Neural progenitor cell (in vitro differentiated cells): Measurements from ENCODE around the gene BICD2. TPM values are rescaled to one million over a fixed set of nuclear protein-coding genes. Genes with fewer than 3 reads are reported as not detected.

Experiments
- DNase-seq: peaks from one replicate; pipeline ENCODE4 v3.0.0-alpha.2; 2016; ENCODE audit warnings: low spot score
- H2AFZ ChIP-seq: fragments of 200-600 bp; sonication (generic); replicated peaks from 2 replicates; pipeline ENCODE4 v1.6.1; 2016; ENCODE audit warnings: antibody characterized with exemption
- H3F3A ChIP-seq: fragments of 200-600 bp; sonication (generic); 2 replicates; pipeline ENCODE4 v1.6.1; 2016; ENCODE audit warnings: antibody characterized with exemption, low read depth
- H3K27ac ChIP-seq: fragments of 200-600 bp; sonication (generic); 2 replicates; pipeline ENCODE4 v1.5.1; 2016; ENCODE audit warnings: mild to moderate bottlenecking
- H3K27me3 ChIP-seq: fragments of 200-600 bp; sonication (generic); 2 replicates; pipeline ENCODE4 v1.6.1; 2016; ENCODE audit warnings: mild to moderate bottlenecking, moderate library complexity
- H3K36me3 ChIP-seq: fragments of 200-600 bp; sonication (generic); 2 replicates; pipeline ENCODE4 v1.5.1; 2016
- H3K4me1 ChIP-seq: fragments of 200-600 bp; sonication (generic); 2 replicates; pipeline ENCODE4 v1.6.1; 2016; ENCODE audit warnings: mixed run types
- H3K4me2 ChIP-seq: fragments of 200-600 bp; sonication (generic); 2 replicates; pipeline ENCODE4 v1.6.1; 2016
- H3K4me3 ChIP-seq: fragments of 200-600 bp; sonication (generic); 2 replicates; pipeline ENCODE4 v1.5.1; 2016
- H3K79me2 ChIP-seq: fragments of 200-600 bp; sonication (generic); 2 replicates; pipeline ENCODE4 v1.6.1; 2016; ENCODE audit warnings: low read depth
- H3K9ac ChIP-seq: fragments of 200-600 bp; sonication (generic); 2 replicates; pipeline ENCODE4 v1.6.1; 2016
- H3K9me3 ChIP-seq: fragments of 200-600 bp; sonication (generic); 2 replicates; pipeline ENCODE4 v1.5.1; 2016; ENCODE audit warnings: low read depth
- H4K20me1 ChIP-seq: fragments of 200-600 bp; sonication (generic); 2 replicates; pipeline ENCODE4 v1.6.1; 2016; ENCODE audit warnings: low read depth
- H3K27ac Mint-ChIP-seq: 3 replicates; pipeline ENCODE4 v1.8.0; 2021; ENCODE audit warnings: mixed read lengths
- H3K27me3 Mint-ChIP-seq: 2 replicates; pipeline ENCODE4 v1.8.0; 2022; ENCODE audit warnings: low read depth, mild to moderate bottlenecking, inconsistent platforms, moderate library complexity, mixed read lengths; ENCODE audit not compliant: insufficient read depth
- H3K36me3 Mint-ChIP-seq: 3 replicates; pipeline ENCODE4 v1.8.0; 2021; ENCODE audit warnings: mixed read lengths
- H3K4me1 Mint-ChIP-seq: 3 replicates; pipeline ENCODE4 v1.8.0; 2021; ENCODE audit warnings: mixed read lengths
- H3K4me3 Mint-ChIP-seq: 3 replicates; pipeline ENCODE4 v1.8.0; 2021; ENCODE audit warnings: mild to moderate bottlenecking, moderate library complexity, mixed read lengths
- H3K9me3 Mint-ChIP-seq: 3 replicates; pipeline ENCODE4 v1.8.0; 2020; ENCODE audit warnings: mixed read lengths
- CTCF ChIP-seq: fragments of 200-600 bp; sonication (generic); IDR thresholded peaks from 2 replicates; pipeline ENCODE4 v1.5.1; 2017; ENCODE audit warnings: antibody characterized with exemption, mild to moderate bottlenecking
- EZH2 ChIP-seq: fragments of 200-600 bp; sonication (generic); IDR thresholded peaks from 2 replicates; pipeline ENCODE4 v1.6.1; 2017; ENCODE audit warnings: antibody characterized with exemption, mild to moderate bottlenecking, moderate library complexity
- EZH2phosphoT487 ChIP-seq: fragments of 200-600 bp; sonication (generic); IDR thresholded peaks from 2 replicates; pipeline ENCODE4 v1.6.1; 2017; ENCODE audit warnings: antibody characterized with exemption
- total RNA-seq: library from RNA; depleted of rRNA; stranded (reverse); fragments of >200 nt; gene quantifications from 2 replicates; pipeline ENCODE4 v1.2.3, GENCODE V29; 2015; ENCODE audit warnings: low replicate concordance

The BICD2 gene
- total RNA-seq, 1 donor from 2014 or later, result 15.1 TPM

GRCh38 chr9:92720209-92720765 lies 44.3 kb downstream of the BICD2 start:
- Mint-ChIP-seq H3K4me1 (no peaks in the 10 kb centered on the region), H3K4me3 (no peak overlapping the region), H3K27me3 (no peaks in the 10 kb centered on the region), H3K27ac (no peak overlapping the region), H3K36me3 (peaks cover 14% of the 10 kb centered on the region), H3K9me3 (no peaks in the 10 kb centered on the region)
- Histone ChIP-seq H2AFZ (no peak overlapping the region), H3K27me3 (no peaks in the 10 kb centered on the region), H3K4me2 (no peak overlapping the region), H4K20me1 (peaks cover 9% of the 10 kb centered on the region), H3K4me3 (no peak overlapping the region), H3K79me2 (no peaks in the 10 kb centered on the region), H3K4me1 (no peaks in the 10 kb centered on the region), H3K36me3 (no peaks in the 10 kb centered on the region), H3K9me3 (no peaks in the 10 kb centered on the region), H3K9ac (no peak overlapping the region), H3F3A (no peaks in the 10 kb centered on the region), H3K27ac (no peak overlapping the region)
- TF ChIP-seq EZH2, result no peak
- DNase-seq, result no peak

- no peak overlapping the region for H3K9ac ChIP-seq
- no peaks in the 10 kb centered on the region for H3F3A ChIP-seq
- no peak overlapping the region for H3K4me2 ChIP-seq
- H3K9me3 Mint-ChIP-seq, result no peaks in the 10 kb centered on the region
- no peak overlapping the region for H3K27ac ChIP-seq
- H3K9me3 ChIP-seq, result no peaks in the 10 kb centered on the region
- no peak overlapping the region for H3K27ac Mint-ChIP-seq
- H3K36me3 Mint-ChIP-seq, result peaks cover 12% of the 10 kb centered on the region
- no peaks in the 10 kb centered on the region for H3K27me3 Mint-ChIP-seq
- no peak overlapping the region for H2AFZ ChIP-seq
- H3K4me1 Mint-ChIP-seq, result no peaks in the 10 kb centered on the region
- TF ChIP-seq CTCF (no peak), EZH2 (no peak)
- H3K4me3 Mint-ChIP-seq, result no peak overlapping the region
- H3K4me3 ChIP-seq, result no peak overlapping the region
- no peaks in the 10 kb centered on the region for H3K27me3 ChIP-seq
- H3K4me1 ChIP-seq, result no peaks in the 10 kb centered on the region
- DNase-seq, result no peak
- no peaks in the 10 kb centered on the region for H3K79me2 ChIP-seq
- H3K36me3 ChIP-seq, result no peaks in the 10 kb centered on the region
- H4K20me1 ChIP-seq, result peaks cover 9% of the 10 kb centered on the region
Measured at GRCh38 chr9:92719028-92719647, 45.5 kb downstream of the BICD2 start.

- Histone ChIP-seq H3K9me3 (no peaks in the 10 kb centered on the region), H3K9ac (no peak overlapping the region), H3K4me2 (no peak overlapping the region), H3K27ac (no peak overlapping the region), H2AFZ (no peak overlapping the region), H3K36me3 (no peaks in the 10 kb centered on the region), H3F3A (no peaks in the 10 kb centered on the region), H4K20me1 (peaks cover 9% of the 10 kb centered on the region), H3K4me1 (no peaks in the 10 kb centered on the region), H3K79me2 (no peaks in the 10 kb centered on the region), H3K27me3 (no peaks in the 10 kb centered on the region), H3K4me3 (no peak overlapping the region)
- no peak overlapping the region for H3K27ac Mint-ChIP-seq
- no peaks in the 10 kb centered on the region for H3K4me1 Mint-ChIP-seq
- H3K36me3 Mint-ChIP-seq, result peaks cover 17% of the 10 kb centered on the region
- no peaks in the 10 kb centered on the region for H3K27me3 Mint-ChIP-seq
- no peak for DNase-seq
- H3K4me3 Mint-ChIP-seq, result no peak overlapping the region
- no peak for TF ChIP-seq EZH2
- no peak for TF ChIP-seq CTCF
- no peak for TF ChIP-seq EZH2phosphoT487
- no peaks in the 10 kb centered on the region for H3K9me3 Mint-ChIP-seq
Measured at GRCh38 chr9:92718086-92719001, 46.3 kb downstream of the BICD2 start.
